IPS-18c (cell line): ENCODE results near the gene PDE9A.
"Not testable (repeated sequence)": the region's sequence is repeated elsewhere in the genome, so short reads cannot be mapped to it uniquely, and the experiment has no call there.

Experiments
- H3K4me3 ChIP-seq: 2 replicates; pipeline ENCODE4 v1.7.0; 2013; ENCODE audit warnings: low read depth, mild to moderate bottlenecking, low read length, moderate library complexity; ENCODE audit not compliant: insufficient read depth
- H3K9me3 ChIP-seq: one replicate; pipeline ENCODE4 v1.6.1; 2013; ENCODE audit warnings: mild to moderate bottlenecking, low read length, moderate library complexity; ENCODE audit not compliant: control insufficient read depth, insufficient read depth

PDE9A gene

DNA sequence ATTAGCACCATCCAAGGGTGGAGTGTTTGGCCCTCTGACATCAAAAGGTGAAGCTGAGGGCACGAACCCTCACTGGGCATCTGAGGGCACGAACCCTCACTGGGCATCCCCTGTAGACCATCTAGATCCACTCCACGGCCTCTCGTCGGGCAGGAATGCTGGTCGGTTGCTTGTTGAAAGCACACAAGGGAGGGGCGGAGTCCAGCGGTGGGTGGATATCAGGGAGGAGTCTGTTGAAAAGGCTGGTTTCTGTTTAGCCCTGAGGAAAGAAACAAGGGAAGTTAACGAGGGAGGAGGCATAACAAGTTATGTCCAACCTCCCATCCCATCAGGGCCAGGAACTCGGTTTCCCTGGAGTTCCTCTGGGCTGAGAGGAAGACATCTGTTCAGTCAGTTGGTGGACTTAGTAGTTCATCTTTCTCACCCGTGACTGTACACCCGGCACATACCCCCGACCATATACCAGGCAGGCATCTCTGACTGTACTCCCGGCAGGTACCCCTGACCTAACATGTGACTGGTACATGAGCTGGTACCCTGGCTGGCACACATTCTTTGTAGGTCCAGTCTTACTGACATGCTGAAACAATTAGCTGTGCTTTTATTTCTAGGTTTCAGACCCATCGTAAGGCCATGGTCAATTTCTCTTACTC is 32.1 kb upstream of the PDE9A start:
- no peak overlapping the region for H3K4me3 ChIP-seq
- no peaks in the 10 kb centered on the region for H3K9me3 ChIP-seq

DNA sequence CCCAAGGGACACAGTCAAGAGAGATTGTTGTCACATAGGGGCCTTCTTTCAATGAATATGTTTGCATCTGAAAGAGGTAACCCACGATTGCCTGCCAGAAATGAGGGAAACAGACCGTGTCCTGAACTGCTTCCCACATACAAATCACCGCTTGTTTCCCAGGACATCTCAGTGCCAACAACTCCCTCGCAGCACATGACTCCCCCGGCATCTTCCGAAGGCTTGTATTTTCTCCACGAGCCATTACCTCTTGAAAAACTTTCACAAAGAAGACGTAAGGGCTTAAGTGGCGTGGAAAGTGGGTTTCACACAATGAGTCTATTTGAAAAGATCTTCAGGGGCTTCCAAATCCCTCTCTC is 31.6 kb upstream of the PDE9A start:
- H3K4me3 ChIP-seq, result no peak overlapping the region
- H3K9me3 ChIP-seq, result no peaks in the 10 kb centered on the region

DNA sequence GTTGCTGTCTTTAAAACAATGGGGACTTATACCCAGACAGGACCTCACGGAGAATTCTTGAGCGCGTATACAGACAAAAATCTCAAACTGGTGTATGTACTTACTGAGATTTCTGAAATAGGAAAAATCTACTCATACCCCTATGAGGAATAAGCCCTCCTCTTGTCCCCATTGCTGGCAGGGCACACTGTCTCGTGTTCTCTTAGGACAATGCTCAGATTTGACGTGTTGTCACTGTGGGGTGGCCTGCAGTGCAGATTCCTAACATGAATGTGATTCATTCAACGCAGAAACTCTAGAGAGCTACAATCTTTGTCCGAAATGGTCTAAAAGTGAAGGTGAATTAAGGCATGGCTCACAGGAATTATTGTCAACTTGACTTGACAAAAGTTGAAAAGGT is 31.1 kb upstream of the PDE9A start:
- no peak overlapping the region for H3K4me3 ChIP-seq

GRCh38 chr21:42623694-42624093 is 29.7 kb upstream of the PDE9A start:
- Histone ChIP-seq H3K4me3 (no peak overlapping the region), H3K9me3 (no peaks in the 10 kb centered on the region)

More for the DNA sequence above, 31.1 kb upstream of the PDE9A start:
- H3K9me3 ChIP-seq, result no peaks in the 10 kb centered on the region

DNA sequence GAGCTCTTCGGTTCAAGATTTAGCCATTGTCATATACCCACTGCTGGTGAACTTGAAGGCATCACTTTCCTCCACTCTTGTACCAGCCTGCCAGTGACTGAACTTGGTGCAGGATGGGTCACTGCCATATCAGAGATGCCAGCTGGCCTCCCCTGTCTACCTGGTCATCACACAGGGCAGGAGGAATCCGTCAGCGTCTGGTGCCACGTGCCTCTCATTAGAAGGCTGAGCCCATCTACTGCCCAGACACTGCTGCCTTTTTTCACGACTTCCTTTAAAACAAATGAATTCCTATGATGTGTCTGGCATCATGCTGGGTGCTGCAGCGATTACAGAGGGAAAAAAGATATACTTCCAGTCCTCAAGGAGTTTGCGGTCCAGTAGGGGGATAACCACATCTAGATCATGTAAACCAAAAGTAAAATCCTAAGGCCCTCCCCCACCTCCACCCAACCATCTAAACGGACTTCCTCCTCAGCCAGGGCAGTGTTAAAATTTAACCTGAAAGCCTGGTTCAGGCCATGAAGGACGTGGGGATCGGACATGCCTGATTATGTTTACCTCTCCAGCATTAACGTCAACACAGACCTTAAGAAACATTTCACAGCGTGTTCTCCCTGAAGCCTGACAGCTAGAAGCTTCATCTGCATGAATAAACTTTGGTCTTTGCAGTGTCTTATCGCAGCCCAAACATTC is 29.2 kb upstream of the PDE9A start:
- H3K9me3 ChIP-seq, result no peaks in the 10 kb centered on the region
- H3K4me3 ChIP-seq, result no peak overlapping the region

GRCh38 chr21:42624936-42625335 is 28.5 kb upstream of the PDE9A start:
- no peak overlapping the region for H3K4me3 ChIP-seq
- no peaks in the 10 kb centered on the region for H3K9me3 ChIP-seq

GRCh38 chr21:42626171-42626570 is 27.2 kb upstream of the PDE9A start:
- H3K9me3 ChIP-seq, result no peaks in the 10 kb centered on the region
- no peak overlapping the region for H3K4me3 ChIP-seq

DNA sequence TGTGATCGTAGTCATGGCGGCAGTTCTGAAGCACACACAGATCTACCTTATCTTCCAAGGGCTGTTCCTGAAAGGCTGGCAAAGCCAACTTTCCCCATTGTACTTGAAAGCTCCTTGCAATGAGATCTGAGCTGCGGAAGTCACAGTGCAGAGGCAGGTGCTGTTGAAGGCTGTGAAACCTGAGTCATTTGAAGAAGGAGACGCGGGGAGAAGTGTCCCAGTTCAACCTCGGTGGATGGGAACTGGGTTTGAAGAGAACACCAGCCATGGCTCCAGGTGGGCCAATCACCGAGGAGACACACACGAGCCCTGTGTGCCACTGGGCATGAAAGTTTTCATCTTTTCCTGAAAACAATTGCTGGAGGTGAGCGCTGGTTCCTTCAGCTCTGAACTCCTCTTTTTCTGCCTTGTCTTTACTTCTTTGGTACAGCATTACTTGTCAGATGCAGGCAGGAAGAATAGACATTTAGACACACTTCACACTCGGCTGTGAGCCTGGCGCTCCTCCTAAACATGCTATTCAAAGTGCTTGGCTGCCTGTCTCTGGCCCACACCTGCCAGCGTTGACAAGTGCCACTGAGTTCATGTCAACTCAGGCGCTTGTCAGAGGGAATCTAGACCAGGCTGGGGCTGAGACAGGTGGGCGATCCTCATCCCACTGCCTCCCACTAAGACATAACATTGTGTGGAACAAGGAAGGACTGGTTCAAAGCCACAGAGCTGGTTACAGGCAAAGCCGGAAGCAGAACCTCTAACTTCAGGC is 25.7 kb upstream of the PDE9A start:
- no peak overlapping the region for H3K4me3 ChIP-seq
- H3K9me3 ChIP-seq, result no peaks in the 10 kb centered on the region

- not testable (repeated sequence) for H3K9me3 ChIP-seq, H3K4me3 ChIP-seq
Observed at GRCh38 chr21:42628466-42629061, 24.9 kb upstream of the PDE9A start.

DNA sequence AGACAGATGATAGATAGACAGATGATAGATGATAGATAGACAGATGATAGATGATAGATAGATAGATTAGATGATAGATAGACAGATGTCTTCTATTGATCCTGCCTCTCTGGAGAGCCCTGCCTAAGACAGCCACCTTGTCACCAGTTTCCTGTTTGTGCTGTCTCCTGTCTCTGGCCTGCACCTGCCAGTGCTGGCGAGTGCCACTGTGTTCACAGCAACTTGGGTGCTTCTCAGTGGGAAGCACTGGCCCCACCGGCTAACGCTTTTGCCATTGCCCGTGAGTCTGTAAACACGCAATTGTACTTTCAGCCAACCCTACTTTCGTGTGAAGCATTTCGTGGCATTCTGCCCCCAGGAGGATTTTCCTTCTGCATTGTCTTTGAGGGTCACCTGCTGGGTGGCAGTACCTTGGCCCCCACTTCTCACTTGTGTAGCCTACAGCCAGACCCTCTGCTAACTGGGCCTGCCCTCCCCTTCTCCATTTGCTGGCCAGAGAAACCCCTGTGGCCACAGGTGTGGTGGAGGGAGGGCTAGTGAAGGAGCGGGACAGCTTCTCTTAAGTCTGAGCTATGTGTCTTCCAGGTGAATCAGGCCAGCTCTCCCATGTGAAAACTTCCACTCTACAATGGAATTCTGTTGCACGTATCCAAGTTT is 23.4 kb upstream of the PDE9A start:
- no peak overlapping the region for H3K4me3 ChIP-seq
- H3K9me3 ChIP-seq, result no peaks in the 10 kb centered on the region

GRCh38 chr21:42630626-42631025 is 22.8 kb upstream of the PDE9A start:
- H3K4me3 ChIP-seq, result no peak overlapping the region
- no peaks in the 10 kb centered on the region for H3K9me3 ChIP-seq

- H3K9me3 ChIP-seq, result no peaks in the 10 kb centered on the region
- H3K4me3 ChIP-seq, result no peak overlapping the region
Observed at GRCh38 chr21:42631142-42631541, 22.3 kb upstream of the PDE9A start.

- Histone ChIP-seq H3K4me3 (no peak overlapping the region), H3K9me3 (no peaks in the 10 kb centered on the region)
Observed at GRCh38 chr21:42632336-42632751, 21.1 kb upstream of the PDE9A start.

DNA sequence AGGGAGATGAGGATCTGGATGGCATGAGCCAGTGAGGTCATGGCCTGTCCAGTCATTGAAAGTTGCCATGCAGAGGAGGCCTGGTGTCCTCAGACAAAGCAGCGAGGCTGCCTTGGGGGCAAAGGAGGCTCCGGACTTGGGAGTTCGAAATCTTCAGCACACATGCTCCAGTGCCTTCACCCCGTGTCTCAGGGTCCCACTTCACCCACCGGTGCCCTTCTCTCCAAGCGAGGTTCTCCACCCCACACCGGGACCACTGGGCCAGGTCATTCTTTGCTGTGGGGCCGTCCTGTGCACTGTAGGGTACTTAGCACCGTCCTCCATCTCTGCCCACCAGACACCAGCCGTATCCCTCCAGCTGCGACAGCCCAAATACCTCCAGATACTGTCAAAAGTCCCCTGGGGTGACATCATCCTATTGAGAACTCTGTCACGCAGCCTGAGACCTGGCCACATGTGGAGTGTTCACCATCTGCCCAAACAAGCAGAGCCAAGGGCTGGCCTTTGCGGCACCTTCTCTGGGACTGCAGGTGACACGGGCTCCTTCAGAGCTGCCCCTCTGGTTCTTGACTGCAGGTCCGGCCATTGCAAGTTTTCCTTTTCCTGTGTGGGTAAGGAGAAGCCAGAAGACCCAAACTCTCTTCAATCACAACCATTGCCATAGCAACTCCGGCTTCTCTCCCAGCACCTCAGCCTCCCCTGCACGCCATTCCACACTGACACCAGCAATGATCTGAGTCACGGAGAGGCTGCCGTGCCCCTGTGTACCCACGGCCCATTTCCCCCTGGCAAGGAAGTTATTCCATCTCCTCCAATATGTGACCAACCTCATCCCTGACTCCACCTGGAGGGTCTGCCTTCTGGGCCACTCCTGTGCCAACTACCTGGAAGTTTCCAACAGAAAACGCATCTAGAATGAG is 20.4 kb upstream of the PDE9A start:
- no peak overlapping the region for H3K4me3 ChIP-seq
- H3K9me3 ChIP-seq, result no peaks in the 10 kb centered on the region

DNA sequence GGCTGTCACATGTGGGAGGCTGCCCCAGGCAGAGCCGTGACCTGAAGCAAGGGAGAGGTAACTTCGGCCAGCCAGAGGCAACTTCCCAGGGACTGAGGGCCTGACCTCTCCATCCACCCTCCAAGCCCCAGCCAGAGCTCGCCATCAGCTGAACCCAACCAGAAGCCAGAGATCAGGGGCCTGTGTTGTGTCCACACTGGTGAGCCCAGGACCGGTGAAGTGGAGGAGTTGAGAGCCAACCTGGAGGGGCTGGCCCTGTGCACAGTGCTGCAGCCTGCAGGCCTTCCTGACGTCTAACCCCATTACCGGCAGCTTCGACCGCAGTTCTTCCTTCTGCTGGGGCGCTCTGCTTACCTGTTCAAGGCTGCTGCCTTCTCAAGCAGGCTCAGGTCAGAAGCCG is 19.6 kb upstream of the PDE9A start:
- H3K4me3 ChIP-seq, result no peak overlapping the region
- no peaks in the 10 kb centered on the region for H3K9me3 ChIP-seq

DNA sequence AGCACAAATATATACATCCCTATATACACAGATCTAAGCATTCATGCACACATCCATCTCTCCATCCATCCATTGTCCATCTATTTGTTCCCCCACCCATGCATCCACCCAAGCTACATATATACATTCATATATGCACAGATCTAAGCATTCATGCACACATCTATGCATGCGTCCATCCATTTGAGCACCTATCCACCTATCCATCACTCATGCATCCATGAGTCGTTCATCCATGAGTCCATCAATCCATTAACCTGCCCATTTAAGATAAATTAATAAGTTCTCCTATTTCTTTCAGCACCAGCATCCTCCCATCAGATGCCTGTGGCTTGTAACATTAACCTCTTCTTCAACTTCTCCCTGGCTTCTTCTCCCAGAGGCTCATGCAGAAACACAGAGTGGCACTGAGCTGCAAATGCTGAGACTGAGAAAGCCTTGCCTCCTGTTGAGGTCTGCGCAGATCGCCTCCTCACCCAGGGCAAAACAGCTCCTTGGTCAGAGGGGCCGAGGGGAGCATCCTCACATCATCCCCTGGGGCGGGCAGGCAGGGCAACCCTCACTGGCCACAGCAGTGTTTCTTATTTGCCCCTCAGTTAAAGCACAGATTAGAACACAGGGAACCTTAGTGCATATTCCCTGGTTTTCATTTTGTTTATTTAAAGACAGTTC is 17.4 kb upstream of the PDE9A start:
- H3K9me3 ChIP-seq, result no peaks in the 10 kb centered on the region
- no peak overlapping the region for H3K4me3 ChIP-seq
